Endothelial cell of umbilical vein (primary cell): ENCODE data around the gene VANGL1. TPM values are rescaled to one million over a fixed set of nuclear protein-coding genes. Genes with fewer than 3 reads are reported as not detected.

Experiments used
- BruUV-seq: library from RNA; stranded (reverse); fragments of 400-500 nt; replicated peaks from 2 replicates; lab custom pipeline; 2021; lab: Mats Ljungman, UMichigan
- CTCF ChIA-PET: fragments of 300-600, 350-600 bp; sonication (Branson Sonifier 250); formaldehyde crosslinking; loops from one replicate; lab custom pipeline; 2021; ENCODE audit warnings: antibody characterized with exemption, inconsistent platforms; lab: Charles Lee
- POLR2A ChIA-PET: fragments of 300-600, 350-600 bp; sonication (Branson Sonifier 250); formaldehyde crosslinking; loops from one replicate; lab custom pipeline; 2021; ENCODE audit warnings: antibody characterized with exemption, inconsistent platforms; lab: Charles Lee
- DNase-seq: peaks from one replicate; pipeline ENCODE4 v3.0.0-alpha.2; 2011; ENCODE audit warnings: low read depth, low spot score
- FAIRE-seq: peaks from 2 replicates; lab custom pipeline; 2011; peaks lifted over from hg19 to GRCh38; lab: Jason Lieb, UNC
- H2AFZ ChIP-seq: 2 replicates; pipeline ENCODE4 v1.6.0; 2012; ENCODE audit warnings: low read depth, low read length, control low read depth, inconsistent platforms
- H3K27ac ChIP-seq: 2 replicates; pipeline ENCODE4 v1.5.1; 2011; ENCODE audit warnings: low read depth, mild to moderate bottlenecking, control low read depth, low read length, moderate library complexity; ENCODE audit not compliant: insufficient read depth
- H3K27me3 ChIP-seq, 2 experiments: 2 replicates each; pipeline versions ENCODE4 v1.6.0 to v1.6.1; 2011; ENCODE audit warnings: low read length in 2 of 2, mixed read lengths in 1 of 2; ENCODE audit not compliant: control insufficient read depth in 2 of 2, insufficient read depth in 2 of 2
- H3K36me3 ChIP-seq, 2 experiments: 2 replicates in 1 of 2; 3 replicates in 1 of 2; pipeline ENCODE4 v1.5.1; 2011; ENCODE audit warnings: low read length in 2 of 2, mild to moderate bottlenecking in 1 of 2, moderate library complexity in 1 of 2; ENCODE audit not compliant: control insufficient read depth in 2 of 2, insufficient read depth in 2 of 2; ENCODE audit errors: extremely low read depth in 1 of 2
- H3K4me1 ChIP-seq: 3 replicates; pipeline ENCODE4 v1.5.1; 2011; ENCODE audit warnings: mild to moderate bottlenecking, low read length; ENCODE audit not compliant: control insufficient read depth, insufficient read depth; ENCODE audit errors: extremely low read depth
- H3K4me2 ChIP-seq: 2 replicates; pipeline ENCODE4 v1.6.1; 2011; ENCODE audit warnings: low read length, control low read depth, mixed read lengths; ENCODE audit not compliant: insufficient read depth
- H3K4me3 ChIP-seq, 3 experiments: fragments of 200-600 bp in 1 of 3; sonication (generic), shearing (Covaris generic) in 1 of 3; replicated peaks in 1 of 3; 2 replicates each; pipeline ENCODE4 v1.5.1; 2011 to 2016; ENCODE audit warnings: control low read depth in 3 of 3, low read length in 3 of 3, mild to moderate bottlenecking in 2 of 3, inconsistent platforms in 1 of 3, low read depth in 1 of 3, moderate library complexity in 1 of 3; ENCODE audit not compliant: insufficient read depth in 1 of 3
- H3K79me2 ChIP-seq: 2 replicates; pipeline ENCODE4 v1.6.0; 2012; ENCODE audit warnings: low read length, inconsistent platforms; ENCODE audit not compliant: control insufficient read depth, insufficient read depth
- H3K9ac ChIP-seq: replicated peaks from 2 replicates; pipeline ENCODE3; 2011; ENCODE audit warnings: low read length, control low read depth; ENCODE audit not compliant: insufficient read depth; ENCODE audit errors: extremely low read depth
- H3K9me1 ChIP-seq: replicated peaks from 3 replicates; pipeline ENCODE4 v1.6.0; 2011; ENCODE audit warnings: mild to moderate bottlenecking, low read length; ENCODE audit not compliant: control insufficient read depth, insufficient read depth; ENCODE audit errors: extremely low read depth
- H3K9me3 ChIP-seq: replicated peaks from 2 replicates; pipeline ENCODE4 v1.5.1; 2012; ENCODE audit warnings: low read length, inconsistent platforms; ENCODE audit not compliant: control insufficient read depth, insufficient read depth
- H4K20me1 ChIP-seq: replicated peaks from 2 replicates; pipeline ENCODE3; 2011; ENCODE audit warnings: mild to moderate bottlenecking, low read length; ENCODE audit not compliant: control insufficient read depth, insufficient read depth; ENCODE audit errors: extremely low read depth
- CTCF ChIP-seq, 2 donors: IDR thresholded peaks; 1 replicate in 1 of 2; 2 replicates in 1 of 2; pipeline ENCODE4 v1.5.1; 2011; ENCODE audit warnings: low read length in 2 of 2, mild to moderate bottlenecking in 2 of 2, moderate library complexity in 2 of 2, control low read depth in 1 of 2, inconsistent platforms in 1 of 2, low read depth in 1 of 2; ENCODE audit not compliant: insufficient read depth in 1 of 2; ENCODE audit errors: extremely low read depth in 1 of 2
- EZH2 ChIP-seq: IDR thresholded peaks from 2 replicates; pipeline ENCODE4 v1.6.1; 2012; ENCODE audit warnings: borderline replicate concordance, low read depth, mild to moderate bottlenecking, moderate library complexity, low read length, inconsistent platforms; ENCODE audit not compliant: severe bottlenecking
- FOS ChIP-seq: IDR thresholded peaks from 2 replicates; pipeline ENCODE4 v1.6.1; 2011; ENCODE audit warnings: mild to moderate bottlenecking, low read length, moderate library complexity, borderline replicate concordance; ENCODE audit not compliant: insufficient read depth
- GATA2 ChIP-seq: IDR thresholded peaks from 2 replicates; pipeline ENCODE4 v1.7.0; 2011; ENCODE audit warnings: low read depth, mild to moderate bottlenecking, moderate library complexity, mixed read lengths, low read length; ENCODE audit not compliant: insufficient read length, insufficient read depth
- JUN ChIP-seq: IDR thresholded peaks from 2 replicates; pipeline ENCODE4 v1.6.1; 2011; ENCODE audit warnings: borderline replicate concordance, low read depth; ENCODE audit not compliant: insufficient read length, insufficient read depth
- MAX ChIP-seq: IDR thresholded peaks from 2 replicates; pipeline ENCODE4 v1.6.1; 2011; ENCODE audit not compliant: insufficient read depth, insufficient read length
- MYC ChIP-seq: IDR thresholded peaks from one replicate; pipeline ENCODE4 v1.6.1; 2011; ENCODE audit warnings: mild to moderate bottlenecking, low read depth, low read length
- POLR2A ChIP-seq: IDR thresholded peaks from 2 replicates; pipeline ENCODE4 v1.6.1; 2012; ENCODE audit warnings: low read depth, mild to moderate bottlenecking, control low read depth, low read length
- POLR2AphosphoS5 ChIP-seq: IDR thresholded peaks from 2 replicates; pipeline ENCODE4 v1.6.1; 2012; ENCODE audit warnings: low read depth, mild to moderate bottlenecking, control low read depth, low read length, moderate library complexity; ENCODE audit not compliant: insufficient read depth
- dilution Hi-C: fragments of 300-500 bp; cut with MboI; formaldehyde crosslinking; loops from one replicate; pipeline ENCODE4 v1.15.0; 2019; ENCODE audit warnings: low sequenced_read_pairs; ENCODE audit not compliant: extremely low pct_ligation_motif_present
- intact Hi-C: fragments of 100-400 bp; cut with micrococcal nuclease; formaldehyde crosslinking; loops from one replicate; pipeline ENCODE4 v1.10.0; 2022
- polyA plus RNA-seq, 4 experiments: library from polyadenylated mRNA; depleted of rRNA in 3 of 4; stranded (reverse) in 3 of 4; unstranded in 1 of 4; fragments of >200 nt; gene quantifications; 2 replicates each; pipeline versions ENCODE4 v1.2.1 to v1.2.3, GENCODE V29; 2011 to 2012; ENCODE audit warnings: missing spikeins in 1 of 4
- total RNA-seq: library from RNA; stranded (reverse); gene quantifications from 2 replicates; pipeline ENCODE4 v1.2.3, GENCODE V29; 2021

VANGL1 gene
- total and polyA plus RNA-seq, 2 donors (not counting 3 experiments of a cell fraction or from before 2014, with no cell fraction given), result 15.0 to 24.8 TPM

- BruUV-seq, result no TSS peak
- ChIA-PET CTCF (no interaction called here), POLR2A (no interaction called here)
- no peak overlapping the region for H3K4me2 ChIP-seq
- no peak overlapping the region for H3K27ac ChIP-seq
- H3K36me3 ChIP-seq, result no peaks in the 10 kb centered on the region
- intact Hi-C loops, result no loop called here
- no peaks in the 10 kb centered on the region for H3K4me1 ChIP-seq
- no peaks in the 10 kb centered on the region for H4K20me1 ChIP-seq
- no peaks in the 10 kb centered on the region for H3K9me1 ChIP-seq
- H3K27me3 ChIP-seq, result no peaks in the 10 kb centered on the region
- dilution Hi-C loops, result no loop called here
- H3K9me3 ChIP-seq, result no peaks in the 10 kb centered on the region
- DNase-seq (no peak), FAIRE-seq (no peak)
- H3K79me2 ChIP-seq, result no peaks in the 10 kb centered on the region
- no peak overlapping the region for H2AFZ ChIP-seq
- no peak overlapping the region for H3K4me3 ChIP-seq
- H3K9ac ChIP-seq, result no peak overlapping the region
- TF ChIP-seq FOS, result no peak
- no peak for TF ChIP-seq MAX
- no peak for TF ChIP-seq EZH2
- no peak for TF ChIP-seq POLR2AphosphoS5
- no peak for TF ChIP-seq CTCF (IDR thresholded peaks at IDR 0.05; ENCODE audit: extremely low read depth in 1 of 2, insufficient read depth in 1 of 2, low read depth in 1 of 2, low read length in 2 of 2)
- no peak for TF ChIP-seq MYC
- TF ChIP-seq JUN, result no peak
- no peak for TF ChIP-seq GATA2
- TF ChIP-seq POLR2A, result no peak
Measured at GRCh38 chr1:115744646-115745275, 103.0 kb downstream of the VANGL1 start.
